Astrocyte (in vitro differentiated cells and primary cell): ENCODE results near the gene GBA2.

Experiments used
- EZH2 ChIP-seq: IDR thresholded peaks from 2 replicates; pipeline ENCODE4 v1.6.1; 2012; ENCODE audit warnings: mild to moderate bottlenecking, low read length, inconsistent platforms; ENCODE audit not compliant: insufficient read depth
- TF ChIP-seq, protein P1 (sequence below): IDR thresholded peaks from 2 replicates; pipeline ENCODE4 v1.5.1; 2011; ENCODE audit warnings: low read depth, mild to moderate bottlenecking, inconsistent platforms, low read length, moderate library complexity; ENCODE audit not compliant: insufficient read depth

DNA sequence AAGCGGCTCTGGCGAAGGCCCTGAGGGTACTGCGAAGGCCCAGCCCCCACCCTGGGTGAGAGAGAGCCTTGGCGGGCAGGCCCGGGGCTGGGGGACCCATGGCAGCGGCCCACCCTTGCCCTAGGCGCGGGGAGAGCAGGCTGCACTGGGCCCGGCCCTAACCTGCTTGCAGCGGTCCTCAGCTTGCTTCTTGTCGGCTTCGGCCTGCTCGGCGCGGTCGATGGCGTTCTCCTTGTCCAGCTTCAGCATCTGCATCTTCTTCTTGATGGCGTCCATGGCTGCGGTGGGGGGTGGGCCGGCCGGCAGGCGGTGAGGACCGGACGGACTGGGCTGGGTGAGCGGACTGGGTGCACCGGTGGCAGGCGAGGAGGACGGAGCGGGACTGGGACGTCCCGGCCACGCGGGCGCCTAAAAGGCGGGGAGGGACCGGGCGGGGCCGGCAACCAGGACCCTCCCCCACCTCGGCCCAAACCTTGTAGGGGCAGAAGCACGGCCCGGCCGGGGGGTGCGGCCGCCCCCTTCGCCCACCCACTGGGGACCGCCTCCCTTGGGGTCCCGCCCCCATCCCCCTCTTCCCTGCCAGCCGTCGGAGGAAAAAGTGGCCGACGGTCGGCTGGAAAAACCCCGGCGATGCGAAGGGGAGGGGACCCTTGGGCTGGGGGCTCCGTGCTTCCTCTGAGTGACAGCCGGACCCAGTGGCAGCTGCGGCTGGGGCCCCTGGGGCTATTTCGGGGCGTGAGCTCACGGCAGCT, 59.3 kb downstream of the GBA2 start, which contains the start of gene TPM2:
- TF ChIP-seq, protein P1, sequence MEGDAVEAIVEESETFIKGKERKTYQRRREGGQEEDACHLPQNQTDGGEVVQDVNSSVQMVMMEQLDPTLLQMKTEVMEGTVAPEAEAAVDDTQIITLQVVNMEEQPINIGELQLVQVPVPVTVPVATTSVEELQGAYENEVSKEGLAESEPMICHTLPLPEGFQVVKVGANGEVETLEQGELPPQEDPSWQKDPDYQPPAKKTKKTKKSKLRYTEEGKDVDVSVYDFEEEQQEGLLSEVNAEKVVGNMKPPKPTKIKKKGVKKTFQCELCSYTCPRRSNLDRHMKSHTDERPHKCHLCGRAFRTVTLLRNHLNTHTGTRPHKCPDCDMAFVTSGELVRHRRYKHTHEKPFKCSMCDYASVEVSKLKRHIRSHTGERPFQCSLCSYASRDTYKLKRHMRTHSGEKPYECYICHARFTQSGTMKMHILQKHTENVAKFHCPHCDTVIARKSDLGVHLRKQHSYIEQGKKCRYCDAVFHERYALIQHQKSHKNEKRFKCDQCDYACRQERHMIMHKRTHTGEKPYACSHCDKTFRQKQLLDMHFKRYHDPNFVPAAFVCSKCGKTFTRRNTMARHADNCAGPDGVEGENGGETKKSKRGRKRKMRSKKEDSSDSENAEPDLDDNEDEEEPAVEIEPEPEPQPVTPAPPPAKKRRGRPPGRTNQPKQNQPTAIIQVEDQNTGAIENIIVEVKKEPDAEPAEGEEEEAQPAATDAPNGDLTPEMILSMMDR, result no peak
- TF ChIP-seq EZH2, result no peak
